Stimulated activated CD4-positive, alpha-beta T cell treated with anti-CD3 and anti-CD28 coated beads, TNF-alpha, amount 100 ng/mL, for 48 hours (primary cell): Measurements from ENCODE around the gene ITPR2.
"Not testable (repeated sequence)": the region's sequence is repeated elsewhere in the genome, so short reads cannot be mapped to it uniquely, and the experiment has no call there.

Experiments
- DNase-seq, 3 donors: peaks; one replicate each; pipeline ENCODE4 v3.0.0-alpha.2; 2020; ENCODE audit warnings: low read depth in 3 of 3

The ITPR2 gene

DNA sequence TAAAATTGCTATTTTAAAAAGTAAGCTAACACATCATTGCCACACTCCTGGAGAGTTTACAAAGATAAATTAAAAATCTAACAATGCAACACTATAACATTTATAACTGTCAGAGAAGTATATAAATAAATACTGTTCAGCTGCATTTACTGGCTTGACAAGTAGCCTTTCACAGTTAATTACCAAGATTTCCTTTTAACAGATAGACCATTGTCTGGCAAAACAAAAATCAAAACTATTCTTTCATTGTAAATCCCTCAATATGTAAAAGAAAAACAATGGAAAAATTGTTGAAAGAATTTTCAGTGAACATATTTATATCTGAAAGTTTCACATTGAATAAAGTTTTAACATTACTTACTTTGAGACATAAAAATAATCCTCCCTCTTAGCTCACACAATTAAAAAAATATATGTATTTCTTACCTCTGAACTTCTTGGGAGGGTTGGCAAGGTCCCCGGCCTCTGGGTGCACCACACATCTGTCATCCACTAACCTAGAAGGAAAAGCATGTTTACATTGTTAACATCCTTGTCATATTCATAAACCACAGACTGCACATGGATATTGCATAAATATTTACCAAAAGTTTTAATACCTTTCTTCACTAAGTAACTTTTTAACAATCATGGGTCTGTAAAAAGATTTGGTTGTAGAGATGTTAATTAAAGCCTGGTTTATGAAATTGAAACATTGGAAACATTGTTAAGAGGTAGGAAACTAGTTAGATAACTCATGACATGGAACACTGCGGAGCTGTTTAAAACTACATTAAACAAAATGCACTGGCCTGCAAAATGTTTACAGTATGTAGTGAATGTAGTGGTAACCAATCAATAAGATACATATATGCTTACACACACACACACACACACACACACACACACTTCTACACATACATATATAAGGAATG lies 43.0 kb downstream of the ITPR2 start:
- DNase-seq: no peak

DNA sequence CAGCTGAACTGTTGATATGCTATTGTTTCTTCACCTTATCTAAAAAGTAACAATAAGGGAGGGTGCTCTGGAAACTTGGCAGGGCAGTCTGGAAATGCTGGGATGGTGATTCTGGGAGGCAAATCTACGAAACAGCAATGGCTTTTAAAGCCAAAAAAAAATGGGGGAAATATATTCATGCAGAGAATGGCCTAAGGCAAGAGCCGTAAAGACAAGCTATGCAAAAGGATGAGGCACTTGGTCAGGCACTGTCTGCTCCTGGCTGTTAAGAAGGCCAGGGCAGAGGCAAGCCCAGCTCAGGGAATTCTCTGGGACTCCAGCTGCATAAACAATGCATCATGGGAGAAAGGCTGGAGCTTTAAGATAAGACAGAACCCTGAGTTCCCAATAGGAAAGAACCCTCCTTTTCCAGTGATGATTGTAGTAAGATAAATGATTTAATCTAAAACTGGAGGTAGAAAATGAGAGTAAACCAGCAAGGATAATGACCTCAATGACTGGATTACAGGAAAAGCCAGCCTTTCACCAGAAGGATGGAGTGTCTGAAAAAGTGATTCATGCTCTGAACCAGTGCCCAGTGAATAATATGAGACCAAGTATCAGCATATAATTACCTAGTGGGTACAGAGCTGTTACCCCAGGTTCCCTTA lies 46.0 kb downstream of the ITPR2 start:
- DNase-seq: no peak

DNA sequence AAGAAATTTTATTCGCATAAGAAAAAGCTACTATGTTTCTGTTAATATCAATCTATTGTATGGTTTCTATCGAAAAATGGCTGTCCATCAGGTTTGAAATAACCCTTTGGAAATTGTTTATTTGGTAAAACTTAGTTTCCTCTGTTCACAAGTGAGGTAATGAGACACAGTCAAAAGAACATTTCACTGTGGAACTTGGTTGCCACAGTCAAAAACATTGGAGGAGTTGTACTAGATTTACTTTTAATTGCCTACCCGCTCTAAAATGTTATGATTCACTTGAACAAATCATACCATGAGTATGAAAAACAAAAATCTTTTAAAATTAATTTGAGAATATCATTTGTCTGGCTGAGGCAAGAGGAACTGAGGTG lies 46.5 kb downstream of the ITPR2 start:
- DNase-seq: no peak

DNA sequence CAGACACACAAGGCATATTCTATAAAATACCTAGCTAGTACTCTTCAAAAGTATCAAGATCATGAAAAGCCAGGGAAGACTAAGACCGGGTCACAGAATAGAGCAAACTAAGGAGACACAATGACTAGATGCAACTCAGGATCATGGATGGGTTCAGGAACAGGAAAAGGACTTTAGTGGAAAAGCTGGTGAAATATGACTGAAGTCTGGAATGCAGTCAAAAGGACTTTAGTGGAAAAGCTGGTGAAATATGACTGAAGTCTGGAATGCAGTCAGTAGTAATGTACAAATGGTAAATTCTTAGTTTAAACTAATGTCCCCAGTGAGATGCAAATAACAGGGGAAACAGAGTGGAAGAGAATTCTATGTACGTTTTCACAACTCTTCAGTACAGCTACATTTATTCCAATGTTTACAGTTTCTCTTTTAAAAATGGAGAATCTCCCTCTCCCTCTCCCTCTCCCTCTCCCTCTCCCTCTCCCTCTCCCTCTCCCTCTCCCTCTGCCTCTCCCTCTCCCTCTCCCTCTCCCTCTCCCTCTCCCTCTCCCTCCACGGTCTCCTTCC lies 49.1 kb downstream of the ITPR2 start:
- DNase-seq: not testable (repeated sequence)

DNA sequence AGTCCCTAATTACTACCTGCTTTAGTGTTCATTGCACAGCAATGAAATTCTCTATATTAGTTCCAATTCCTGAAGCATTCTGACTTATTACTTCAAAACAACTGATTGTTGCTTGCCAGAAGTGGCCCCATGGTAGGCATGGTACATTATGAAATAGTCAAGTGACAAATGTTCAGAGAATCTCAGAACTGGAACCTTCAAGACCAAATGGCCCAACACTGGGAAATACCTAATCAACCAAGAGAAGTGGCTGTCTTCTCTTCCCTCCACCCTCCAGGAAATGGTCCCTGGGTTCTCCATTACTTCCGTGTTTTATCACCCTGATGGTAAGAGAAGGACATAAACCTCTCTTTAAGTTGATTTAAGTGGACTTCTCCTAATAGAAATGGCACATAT lies 49.9 kb downstream of the ITPR2 start:
- DNase-seq: no peak

DNA sequence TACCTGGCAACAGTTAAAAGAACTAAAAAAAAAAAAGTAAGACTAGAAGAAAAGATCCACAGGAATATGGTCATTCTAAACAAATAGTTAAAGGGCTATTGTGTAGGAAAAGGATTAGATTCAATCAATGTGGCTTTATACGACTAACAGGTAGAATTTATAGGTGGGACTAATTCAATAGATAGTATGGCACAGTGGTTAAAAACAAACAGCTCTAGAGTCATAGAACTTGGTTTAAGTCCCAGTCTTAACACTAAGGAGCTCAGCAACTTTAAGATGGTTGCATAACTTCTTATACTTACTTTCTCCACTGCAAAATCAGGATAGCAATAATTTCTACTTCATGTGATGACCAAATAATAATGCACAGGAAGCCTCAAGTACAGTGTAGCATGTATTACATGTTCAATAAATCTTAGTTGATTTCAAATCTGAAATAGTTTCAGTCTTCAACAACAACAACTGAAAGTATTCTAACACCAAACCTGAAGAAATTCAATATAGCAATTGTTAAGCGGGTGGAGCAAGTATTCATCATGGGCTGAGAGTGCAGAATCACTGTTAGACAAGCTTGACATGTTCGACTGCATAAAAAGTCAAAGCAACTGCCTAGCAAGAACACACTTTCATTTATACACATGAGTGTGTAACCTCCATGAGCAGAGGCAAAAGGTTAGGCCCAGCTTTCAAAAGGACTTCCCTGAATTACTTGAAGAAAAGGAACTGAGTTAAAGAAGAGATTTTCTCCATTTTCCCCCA lies 50.4 kb downstream of the ITPR2 start:
- no peak for DNase-seq

DNA sequence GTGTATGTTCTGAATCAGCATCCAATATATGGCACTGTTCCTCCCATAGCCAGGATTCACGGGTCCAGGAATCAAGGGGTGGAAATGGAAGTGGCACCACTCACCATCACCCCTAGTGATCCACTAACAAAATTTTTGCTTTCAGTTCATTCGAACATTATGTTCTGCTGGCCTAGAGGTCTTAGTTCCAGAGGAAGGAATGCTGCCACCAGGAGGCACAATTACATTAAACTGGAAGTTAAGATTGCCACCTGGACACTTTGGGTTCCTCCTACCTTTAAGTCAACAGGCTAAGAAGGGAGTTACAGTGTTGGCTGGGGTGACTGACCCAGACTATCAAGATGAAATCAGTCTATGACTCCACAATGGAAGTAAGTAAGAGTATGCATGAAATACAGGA lies 52.3 kb downstream of the ITPR2 start:
- DNase-seq: not testable (repeated sequence)

DNA sequence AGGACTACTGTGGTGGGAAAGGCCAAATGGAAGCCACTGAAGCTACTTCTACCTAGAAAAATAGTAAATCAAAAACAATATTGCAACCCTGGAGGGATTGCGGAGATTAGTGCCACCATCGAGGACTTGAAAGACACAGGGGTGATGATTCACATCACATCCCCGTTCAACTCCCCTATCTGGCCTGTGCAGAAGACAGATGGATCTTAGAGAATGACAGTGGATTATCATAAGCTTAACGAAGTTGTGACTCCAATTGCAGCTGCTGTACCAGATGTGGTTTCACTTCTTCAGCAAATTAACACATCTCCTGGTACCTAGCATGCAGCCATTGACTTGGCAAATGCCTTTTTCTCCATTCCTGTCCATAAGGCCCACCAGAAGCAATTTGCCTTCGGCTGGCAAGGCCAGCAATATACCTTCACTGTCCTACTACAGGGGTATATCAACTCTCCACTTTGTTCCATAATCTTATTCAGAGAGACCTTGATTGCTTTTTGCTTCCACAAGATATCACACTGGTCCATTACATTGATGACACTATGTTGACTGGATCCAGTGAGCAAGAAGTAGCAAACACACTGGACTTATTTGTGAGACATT lies 54.7 kb downstream of the ITPR2 start:
- DNase-seq: not testable (repeated sequence)

DNA sequence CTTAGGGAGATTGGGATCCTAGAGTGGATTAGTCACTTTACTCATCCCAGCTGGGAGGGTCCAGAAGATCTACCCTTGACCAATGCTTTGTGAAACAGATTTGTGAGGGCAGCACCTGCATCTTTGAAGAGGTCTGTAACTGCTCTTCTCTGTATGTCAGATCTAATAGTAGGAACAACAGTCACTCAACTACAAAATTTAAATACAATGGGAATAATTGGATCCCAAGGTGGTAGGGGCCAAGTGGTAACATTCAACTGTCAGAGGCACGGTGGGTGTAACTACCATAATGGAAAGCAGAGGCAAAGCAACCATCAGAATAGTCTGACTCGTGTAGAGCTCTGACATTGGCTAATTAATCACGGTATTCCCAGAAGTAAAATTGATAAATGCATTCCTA lies 55.8 kb downstream of the ITPR2 start:
- no peak for DNase-seq

DNA sequence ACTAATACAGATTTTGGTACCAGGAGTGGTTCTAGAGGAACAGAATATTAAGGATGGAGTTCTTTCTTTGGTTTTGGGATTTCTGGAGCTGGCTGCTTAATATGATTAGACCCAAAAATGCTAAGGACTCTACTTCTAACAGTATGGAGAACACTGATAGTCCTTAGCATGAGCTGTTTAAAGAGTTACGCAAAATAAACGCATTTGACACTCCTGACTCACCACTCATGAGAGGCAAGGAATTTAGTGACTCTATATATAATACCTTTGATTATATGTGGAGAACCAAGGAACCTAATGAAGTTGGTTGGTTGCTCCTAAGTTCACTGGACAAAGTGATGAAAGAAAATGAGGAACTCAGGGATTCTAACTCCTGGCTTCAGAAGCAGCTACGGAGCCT lies 57.0 kb downstream of the ITPR2 start:
- not testable (repeated sequence) for DNase-seq

DNA sequence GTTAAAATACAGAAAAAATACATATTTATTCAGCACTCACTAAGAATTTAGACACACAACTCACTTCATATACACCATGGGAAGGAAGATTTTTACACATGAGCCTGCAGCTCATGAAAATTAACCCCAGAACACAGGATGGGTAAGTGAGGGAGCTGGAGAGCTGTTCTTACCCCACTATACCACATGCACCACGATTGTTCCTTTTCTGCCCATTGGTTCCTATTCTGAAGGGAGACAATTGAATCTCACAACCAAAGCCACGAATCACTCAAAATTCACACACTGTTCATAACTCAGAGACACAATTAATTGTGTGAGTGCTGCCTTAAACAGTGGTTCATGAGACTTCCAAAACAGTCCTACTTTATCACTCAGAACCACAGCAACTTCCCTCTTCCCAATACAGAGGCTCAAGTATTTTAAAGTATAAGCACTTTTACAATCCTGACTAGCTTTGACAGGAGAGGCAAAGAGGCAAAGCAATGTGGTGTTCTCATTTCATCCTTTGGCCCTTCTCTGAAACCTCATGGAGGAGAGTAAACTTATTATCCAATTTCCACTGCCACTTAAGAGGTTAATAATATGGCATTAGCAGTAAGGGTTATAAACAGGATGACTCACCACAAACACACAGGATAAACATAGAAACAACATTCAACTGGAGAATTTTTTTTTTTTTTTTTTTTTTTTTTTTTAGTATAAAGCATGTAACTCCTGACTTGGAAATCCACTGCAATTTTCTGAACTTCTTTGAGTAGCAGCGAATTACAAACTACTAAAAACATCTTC lies 59.5 kb downstream of the ITPR2 start:
- DNase-seq: no peak

DNA sequence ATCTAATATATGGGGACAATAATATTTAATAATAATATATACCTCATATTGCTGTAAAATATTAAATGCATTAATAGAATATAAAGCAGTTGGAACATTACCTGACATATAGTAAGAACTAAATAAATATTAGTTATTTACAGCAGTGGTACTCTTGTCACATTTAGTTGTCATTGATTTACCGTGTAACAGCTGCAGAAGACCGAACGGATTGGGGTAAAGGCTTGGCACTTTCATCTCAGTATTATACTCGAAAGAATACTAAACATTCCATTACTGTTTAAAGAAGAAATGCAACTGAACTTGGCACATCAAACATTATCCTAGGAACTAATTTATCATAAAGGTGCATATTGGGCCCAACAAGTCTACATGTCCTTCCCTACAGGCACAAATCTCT lies 61.1 kb downstream of the ITPR2 start:
- DNase-seq: no peak

DNA sequence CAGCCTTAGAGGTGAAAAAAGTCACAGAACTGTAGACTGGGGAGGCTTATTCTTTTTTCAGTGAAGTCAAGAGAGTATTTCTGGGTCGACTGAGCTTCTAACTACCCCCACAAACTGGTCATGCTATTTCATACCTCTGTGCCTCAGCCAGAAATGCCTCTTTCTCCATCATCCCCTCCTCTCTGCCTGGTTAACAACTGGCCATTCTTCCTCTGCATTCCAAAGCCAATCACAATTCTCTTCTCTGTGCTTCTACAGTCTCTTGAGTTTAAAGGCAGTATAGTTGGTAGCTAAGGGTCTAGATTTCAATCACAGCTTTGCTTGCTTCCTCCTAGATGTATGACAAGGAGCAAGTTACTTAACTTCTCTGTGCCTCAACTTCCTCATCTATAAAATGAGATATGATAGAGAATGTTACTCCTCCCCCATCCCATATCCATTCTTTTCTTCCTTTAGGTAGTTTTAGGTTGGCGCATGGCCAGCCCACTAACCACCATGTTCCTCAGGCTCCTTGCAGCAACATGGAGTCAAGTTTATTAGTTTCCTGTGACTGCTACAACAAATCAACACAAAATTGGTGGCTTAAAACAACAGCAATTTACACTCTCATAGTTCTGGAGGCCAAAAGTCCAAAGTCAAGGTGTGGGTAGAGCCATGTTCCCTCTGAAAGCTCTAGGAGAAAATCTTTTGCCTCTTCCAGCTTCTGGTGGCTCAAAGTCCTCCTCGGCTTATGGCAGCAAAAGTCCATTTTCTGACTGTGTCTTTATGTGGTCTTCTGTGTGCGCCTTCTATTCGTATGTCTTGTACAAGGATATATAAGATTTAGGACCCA lies 62.5 kb downstream of the ITPR2 start:
- no peak for DNase-seq

DNA sequence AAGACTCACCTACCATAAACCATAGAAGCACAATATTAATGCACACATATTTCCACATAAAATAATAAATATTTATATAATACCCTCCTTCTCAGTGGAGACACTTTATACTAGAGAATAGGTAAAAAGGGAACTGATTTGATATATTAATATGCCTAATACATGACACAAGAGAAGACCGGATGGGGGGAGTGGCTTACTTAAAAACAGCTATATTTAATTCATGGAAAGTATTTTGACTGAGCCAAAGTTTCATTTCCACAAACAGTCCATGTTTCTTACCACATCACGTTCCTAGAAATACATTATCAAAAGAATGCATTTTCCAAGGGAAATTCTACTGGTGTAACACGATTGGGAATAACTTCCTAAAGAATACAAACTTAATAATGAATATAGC lies 63.4 kb downstream of the ITPR2 start:
- no peak for DNase-seq

DNA sequence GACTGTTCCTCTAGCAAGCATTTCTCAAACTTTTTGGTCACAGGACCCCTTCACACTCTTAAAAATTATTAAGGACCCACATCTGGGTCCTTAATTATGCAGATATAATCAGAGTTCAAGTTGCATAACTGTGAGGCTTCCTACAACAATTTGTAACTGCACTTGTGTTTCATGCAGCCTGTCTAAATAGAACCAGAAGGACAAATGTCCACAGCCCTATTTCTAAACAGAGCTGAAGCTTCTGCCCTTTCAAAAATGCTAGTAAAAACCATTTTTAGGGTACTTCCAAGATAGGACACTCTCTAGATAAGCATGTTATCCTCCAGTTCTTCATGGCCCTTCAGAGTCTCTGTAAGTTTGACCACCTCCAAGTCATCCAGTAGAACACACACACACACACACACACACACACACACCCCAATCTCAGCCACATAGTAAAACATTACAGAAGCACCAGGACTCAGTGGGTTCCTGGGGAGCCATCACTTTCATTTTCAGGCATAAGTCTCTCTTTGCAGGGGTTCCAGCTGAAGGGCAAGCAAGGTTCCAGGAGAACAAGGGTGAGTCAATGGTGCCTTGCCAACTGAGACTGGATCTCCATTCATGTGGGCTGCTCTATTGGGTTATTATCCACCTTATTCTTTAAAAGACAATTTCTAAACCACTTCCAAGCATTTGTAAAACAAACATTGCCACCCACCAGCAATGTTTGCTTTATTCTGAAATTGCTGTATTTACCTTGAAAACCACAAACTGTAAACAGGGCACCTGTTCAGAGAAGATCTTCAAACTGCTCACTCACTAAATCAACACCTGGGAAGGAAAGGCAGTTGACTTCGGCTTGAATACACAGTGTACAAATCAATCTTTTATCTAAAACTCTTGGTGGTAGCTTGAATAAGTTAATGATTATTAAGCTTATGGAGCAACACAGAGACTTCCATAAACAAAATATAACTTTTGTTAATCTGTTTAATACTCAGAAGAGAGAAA lies 64.1 kb downstream of the ITPR2 start:
- no peak for DNase-seq

DNA sequence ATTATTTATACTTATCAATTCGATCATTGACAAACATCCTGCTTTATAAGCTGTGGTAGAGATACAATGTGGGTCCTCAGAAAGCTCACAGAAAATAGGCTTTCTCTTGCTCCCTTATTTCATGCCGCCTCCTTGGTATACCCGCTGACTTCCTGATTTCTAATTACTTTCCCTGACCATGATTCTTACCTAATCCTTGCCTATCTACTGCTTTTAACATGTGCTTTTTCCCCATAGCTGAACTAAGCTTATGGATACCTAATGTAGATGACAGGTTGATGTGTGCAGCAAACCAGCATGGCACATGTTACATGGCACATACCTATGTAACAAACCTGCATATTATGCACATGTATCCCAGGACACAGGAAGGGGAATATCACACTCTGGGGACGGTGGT lies 65.1 kb downstream of the ITPR2 start:
- no peak for DNase-seq

DNA sequence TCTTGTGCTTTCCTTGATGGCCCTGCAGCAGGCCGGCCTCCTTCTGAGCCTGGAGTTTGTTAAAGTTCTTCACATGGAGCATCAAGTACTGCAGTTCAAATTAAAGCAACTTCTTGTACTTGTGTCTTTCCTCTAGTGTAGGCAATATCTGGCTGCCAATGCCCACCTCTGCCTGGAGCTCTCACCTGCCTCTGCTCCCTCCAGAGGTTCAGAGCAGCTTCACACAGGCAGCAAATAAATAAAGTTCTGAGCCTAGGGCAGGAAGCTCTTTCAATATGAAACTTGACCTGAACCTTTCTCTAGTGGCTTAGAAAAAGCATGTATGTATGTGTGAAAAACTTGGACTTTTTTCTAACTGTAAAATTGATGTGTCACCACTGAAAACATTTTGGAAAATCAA lies 65.9 kb downstream of the ITPR2 start:
- DNase-seq: no peak

DNA sequence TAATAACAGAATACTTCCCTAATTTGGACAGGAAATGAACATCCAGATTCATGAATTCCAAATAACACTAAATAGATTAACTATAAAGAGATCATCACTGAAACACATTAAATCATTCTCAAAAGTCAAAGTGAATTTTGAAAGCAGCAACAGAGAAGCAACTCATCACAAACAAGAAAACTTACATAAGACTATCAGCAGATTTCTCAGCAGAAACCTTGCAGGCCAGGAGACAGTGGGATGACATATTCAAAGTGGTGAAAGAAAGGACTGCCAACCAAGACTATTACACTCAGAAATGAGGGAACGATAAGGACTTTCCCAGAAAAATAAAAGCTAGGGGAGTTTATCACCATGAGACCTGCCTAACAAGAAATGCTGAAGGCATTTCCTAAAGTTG lies 70.8 kb downstream of the ITPR2 start:
- no peak for DNase-seq

DNA sequence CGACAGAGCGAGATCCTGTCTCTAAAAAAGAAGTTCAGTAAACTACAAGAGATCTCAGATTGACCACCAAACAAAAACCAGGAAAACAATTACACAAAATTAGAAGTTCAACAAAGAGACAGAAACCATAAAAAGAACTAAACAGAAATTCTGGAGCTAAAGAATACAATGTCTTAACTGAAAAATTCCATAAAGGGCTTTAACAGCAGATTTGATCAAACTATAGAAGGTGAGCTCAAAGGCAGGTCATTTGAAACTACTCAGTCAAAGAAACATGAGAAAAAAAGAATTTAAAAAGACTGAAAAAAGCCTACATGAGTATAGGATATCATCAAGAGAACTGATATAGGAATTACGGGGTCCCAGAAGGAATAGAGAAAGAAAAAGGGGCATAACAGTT lies 71.2 kb downstream of the ITPR2 start:
- no peak for DNase-seq
